Spleen (tissue), 11 donors: ENCODE measurements around the gene SMIM29. TPM values are rescaled to one million over a fixed set of nuclear protein-coding genes. Genes with fewer than 3 reads are reported as not detected.

Source experiments
- DNase-seq: peaks from one replicate; pipeline ENCODE4 v3.0.0-alpha.2; 2020
- H3K27ac ChIP-seq, 8 donors: fragments of 200-600 bp; sonication (generic) in 7 of 8; 1 replicate in 4 of 8; 2 replicates in 4 of 8; pipeline versions ENCODE4 v1.5.0 to v1.8.0; 2016 to 2021; ENCODE audit warnings: inconsistent platforms in 4 of 8, mild to moderate bottlenecking in 4 of 8, moderate library complexity in 1 of 8
- H3K27me3 ChIP-seq, 7 donors: fragments of 200-600 bp; sonication (generic) in 6 of 7; replicated peaks in 1 of 7; 1 replicate in 4 of 7; 2 replicates in 3 of 7; pipeline versions ENCODE4 v1.5.0 to v1.8.0; 2016 to 2021; ENCODE audit warnings: inconsistent platforms in 3 of 7, mild to moderate bottlenecking in 1 of 7
- H3K36me3 ChIP-seq, 6 donors: fragments of 200-600 bp; sonication (generic) in 5 of 6; 1 replicate in 4 of 6; 2 replicates in 2 of 6; pipeline versions ENCODE4 v1.5.0 to v1.8.0; 2016 to 2021; ENCODE audit warnings: inconsistent platforms in 2 of 6
- H3K4me1 ChIP-seq, 6 donors: fragments of 200-600 bp; sonication (generic) in 5 of 6; 1 replicate in 3 of 6; 2 replicates in 3 of 6; pipeline versions ENCODE4 v1.5.0 to v1.8.0; 2016 to 2021; ENCODE audit warnings: inconsistent platforms in 3 of 6
- H3K4me3 ChIP-seq, 8 donors: fragments of 200-600 bp; sonication (generic) in 7 of 8; 1 replicate in 4 of 8; 2 replicates in 4 of 8; pipeline versions ENCODE4 v1.5.0 to v1.8.0; 2016 to 2021; ENCODE audit warnings: inconsistent platforms in 4 of 8, mild to moderate bottlenecking in 4 of 8, moderate library complexity in 2 of 8
- H3K9me3 ChIP-seq, 8 donors: fragments of 200-600 bp; sonication (generic) in 7 of 8; 1 replicate in 4 of 8; 2 replicates in 4 of 8; pipeline versions ENCODE4 v1.5.0 to v1.8.0; 2016 to 2021; ENCODE audit warnings: inconsistent platforms in 4 of 8
- POLR2A ChIP-seq, 3 donors: fragments of 450-650 bp; IDR thresholded peaks; one replicate each; pipeline ENCODE4 v1.5.1; 2017; ENCODE audit warnings: antibody characterized with exemption in 3 of 3, mild to moderate bottlenecking in 1 of 3
- POLR2AphosphoS5 ChIP-seq, 3 donors: sonication (generic); formaldehyde crosslinking; IDR thresholded peaks; one replicate each; pipeline ENCODE4 v1.5.1; 2017; ENCODE audit warnings: antibody characterized with exemption in 3 of 3
- WGBS, 5 donors: extraction: QIAGEN DNeasy Blood & Tissue Kit in 3 of 5; methylation state at CpG; one replicate each; pipeline versions ENCODE4 v1.1.5 to v1.1.7; 2013 to 2018; 5-methylcytosine and 5-hydroxymethylcytosine counted together
- intact Hi-C: fragments of 100-400 bp; cut with DNase I; formaldehyde crosslinking; loops from one replicate; pipeline ENCODE4 v1.15.0; 2023; ENCODE audit warnings: low total_unique reads
- polyA plus RNA-seq, 3 donors: library from polyadenylated mRNA; stranded (reverse); fragments of 200-250 nt; gene quantifications; one replicate each; pipeline ENCODE4 v1.2.1, GENCODE V29; 2013
- total RNA-seq, 7 donors: library from RNA; depleted of rRNA in 3 of 7; stranded (reverse); fragments of >200 nt in 3 of 7; fragmentation: NEBNext Ultra II Directional in 4 of 7; extraction: Animal tissue kit (Norgen Biotek cat#: 25700) in 4 of 7; gene quantifications; one replicate each; pipeline versions ENCODE4 v1.1.0 to v1.2.1, GENCODE V29; 2016 to 2021
- TF ChIP-seq, protein P1 (sequence below), 11 experiments: fragments of 200-600 bp in 7 of 11; fragments of 450-650 bp in 4 of 11; sonication (generic) in 4 of 11; IDR thresholded peaks in 8 of 11; conservative IDR thresholded peaks in 3 of 11; 1 replicate in 7 of 11; 2 replicates in 4 of 11; pipeline versions ENCODE4 v1.4.0 to v1.8.0; 2016 to 2021; ENCODE audit warnings: antibody characterized with exemption in 11 of 11, inconsistent platforms in 4 of 11, mild to moderate bottlenecking in 1 of 11
- donor health status: healthy with polysubstance abuse.
- donor health status: DM: no; HTN: no; CAD: no; lungs with moderate emphysema.
- donor health status: DM: no; HTN: no; CAD: no.
- donor health status: Bipolar disorder and iron deficiency.
- donor health status: healthy.
- donor health status: DM: no; HTN: no; CAD: no.
- donor health status: DM: yes; HTN: yes; CAD: no.

SMIM29 gene
- total and polyA plus RNA-seq, 10 donors: 24.7 to 73.7 (median 36.4) TPM

DNA sequence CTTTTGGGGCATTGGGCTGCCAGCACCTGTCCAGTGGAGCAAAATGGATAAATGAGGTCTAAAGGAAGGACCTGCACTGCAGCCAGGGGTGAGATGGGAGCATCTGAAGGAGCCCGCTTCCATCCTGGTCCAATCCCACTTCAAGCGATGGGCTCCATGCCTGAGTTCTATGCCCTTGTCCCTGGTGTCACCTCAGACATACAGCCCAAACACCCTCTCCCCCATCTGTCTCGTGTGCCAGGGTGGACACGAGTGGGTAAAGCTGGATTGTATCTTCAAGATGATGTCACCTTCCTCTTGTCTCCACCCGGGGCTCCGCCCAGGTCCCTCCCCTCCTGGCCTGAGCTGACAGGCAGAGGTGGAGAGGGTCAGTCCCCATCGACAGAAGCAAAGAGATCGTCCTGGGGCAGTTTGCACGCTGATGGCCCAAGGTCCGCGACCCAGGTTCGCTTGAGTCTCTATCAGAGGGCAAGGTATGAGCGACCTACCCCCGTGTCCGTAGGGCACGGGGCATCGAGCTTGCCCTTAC, 544 bp downstream of the SMIM29 start:
- TF ChIP-seq POLR2A (IDR thresholded peaks at IDR 0.05) (no peak), POLR2AphosphoS5 (IDR thresholded peaks at IDR 0.05) (no peak)
- TF ChIP-seq, protein P1, sequence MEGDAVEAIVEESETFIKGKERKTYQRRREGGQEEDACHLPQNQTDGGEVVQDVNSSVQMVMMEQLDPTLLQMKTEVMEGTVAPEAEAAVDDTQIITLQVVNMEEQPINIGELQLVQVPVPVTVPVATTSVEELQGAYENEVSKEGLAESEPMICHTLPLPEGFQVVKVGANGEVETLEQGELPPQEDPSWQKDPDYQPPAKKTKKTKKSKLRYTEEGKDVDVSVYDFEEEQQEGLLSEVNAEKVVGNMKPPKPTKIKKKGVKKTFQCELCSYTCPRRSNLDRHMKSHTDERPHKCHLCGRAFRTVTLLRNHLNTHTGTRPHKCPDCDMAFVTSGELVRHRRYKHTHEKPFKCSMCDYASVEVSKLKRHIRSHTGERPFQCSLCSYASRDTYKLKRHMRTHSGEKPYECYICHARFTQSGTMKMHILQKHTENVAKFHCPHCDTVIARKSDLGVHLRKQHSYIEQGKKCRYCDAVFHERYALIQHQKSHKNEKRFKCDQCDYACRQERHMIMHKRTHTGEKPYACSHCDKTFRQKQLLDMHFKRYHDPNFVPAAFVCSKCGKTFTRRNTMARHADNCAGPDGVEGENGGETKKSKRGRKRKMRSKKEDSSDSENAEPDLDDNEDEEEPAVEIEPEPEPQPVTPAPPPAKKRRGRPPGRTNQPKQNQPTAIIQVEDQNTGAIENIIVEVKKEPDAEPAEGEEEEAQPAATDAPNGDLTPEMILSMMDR (IDR thresholded peaks at IDR 0.05 in 8 of 11, conservative IDR thresholded peaks at IDR 0.05 in 3 of 11): no peak
- intact Hi-C loops: loop anchor here (2.0 kb wide), 2 partner anchors 145 to 167 kb away; partner anchors contain the start of gene NUDT3
- 9 to 19% (median 11%) methylated on average over 9 to 17 of the region's 17 CpGs for WGBS, 5 donors

DNA sequence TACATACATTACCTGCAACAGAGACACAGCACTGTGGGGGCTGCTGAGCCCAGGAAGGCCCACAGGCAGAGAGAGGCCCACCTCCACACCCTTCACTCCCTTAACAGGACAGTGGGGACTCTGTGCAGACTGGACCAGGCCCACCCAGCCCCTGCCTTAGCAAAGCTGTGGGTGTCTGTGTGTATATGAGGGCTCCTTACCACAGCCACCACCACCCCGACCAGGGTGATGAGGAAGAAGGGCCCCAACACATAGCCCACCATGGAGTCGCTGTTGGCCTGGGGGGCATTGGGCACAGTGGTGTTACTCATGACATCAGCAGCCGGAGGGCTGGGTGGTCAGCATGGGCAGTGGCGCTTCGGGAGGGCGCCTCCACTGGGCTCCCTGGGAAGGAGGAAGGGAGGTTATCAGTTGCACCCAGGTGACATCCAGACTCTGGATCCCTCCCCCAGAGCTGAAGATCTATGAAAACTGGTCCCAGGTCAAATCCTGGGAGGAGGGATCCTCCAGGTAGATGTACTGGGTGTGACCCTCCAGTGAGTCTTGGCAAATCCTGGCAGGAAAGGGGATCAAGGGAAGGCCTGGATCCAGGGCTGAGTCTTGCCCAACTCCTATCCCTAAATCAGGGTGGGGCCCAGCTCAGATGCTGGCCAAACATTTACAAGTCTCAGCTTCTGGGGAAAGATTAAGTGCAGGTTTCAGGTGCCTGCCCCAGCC, 1.2 kb downstream of the SMIM29 start:
- intact Hi-C loops: loop anchor here (2.0 kb wide), 2 partner anchors 145 to 167 kb away; partner anchors contain the start of gene NUDT3
- H3K4me3 ChIP-seq: peak overlapping the region in 5 of 8 donors; percentile 73 to 90 (median 86)
- peaks cover 0 to 49% (median 4%) of the 10 kb centered on the region in 6 donors for H3K36me3 ChIP-seq
- H3K27me3 ChIP-seq: no peaks in the 10 kb centered on the region
- H3K27ac ChIP-seq: peak overlapping the region; percentile 92 to 98 (median 94)
- H3K4me1 ChIP-seq: peaks cover 23 to 71% (median 55%) of the 10 kb centered on the region in 6 donors
- H3K9me3 ChIP-seq: no peaks in the 10 kb centered on the region
- TF ChIP-seq POLR2AphosphoS5 (IDR thresholded peaks at IDR 0.05): no peak
- TF ChIP-seq, protein P1 (IDR thresholded peaks at IDR 0.05 in 8 of 11, conservative IDR thresholded peaks at IDR 0.05 in 3 of 11): no peak
- no peak for TF ChIP-seq POLR2A (IDR thresholded peaks at IDR 0.05)
- 85 to 95% (median 89%) methylated on average over 4 to 6 of the region's 6 CpGs for WGBS, 5 donors
- DNase-seq: peak; percentile 83

More for the DNA sequence above, 544 bp downstream of the SMIM29 start:
- Histone ChIP-seq H3K4me3 (peak overlapping the region; percentile 64 to 90 (median 78)), H3K4me1 (peaks cover 23 to 65% (median 51%) of the 10 kb centered on the region in 6 donors), H3K27me3 (no peaks in the 10 kb centered on the region), H3K27ac (peak overlapping the region; percentile 92 to 98 (median 94)), H3K9me3 (no peaks in the 10 kb centered on the region), H3K36me3 (peaks cover 0 to 43% (median under 1%) of the 10 kb centered on the region in 6 donors)
- peak; percentile 93 for DNase-seq

DNA sequence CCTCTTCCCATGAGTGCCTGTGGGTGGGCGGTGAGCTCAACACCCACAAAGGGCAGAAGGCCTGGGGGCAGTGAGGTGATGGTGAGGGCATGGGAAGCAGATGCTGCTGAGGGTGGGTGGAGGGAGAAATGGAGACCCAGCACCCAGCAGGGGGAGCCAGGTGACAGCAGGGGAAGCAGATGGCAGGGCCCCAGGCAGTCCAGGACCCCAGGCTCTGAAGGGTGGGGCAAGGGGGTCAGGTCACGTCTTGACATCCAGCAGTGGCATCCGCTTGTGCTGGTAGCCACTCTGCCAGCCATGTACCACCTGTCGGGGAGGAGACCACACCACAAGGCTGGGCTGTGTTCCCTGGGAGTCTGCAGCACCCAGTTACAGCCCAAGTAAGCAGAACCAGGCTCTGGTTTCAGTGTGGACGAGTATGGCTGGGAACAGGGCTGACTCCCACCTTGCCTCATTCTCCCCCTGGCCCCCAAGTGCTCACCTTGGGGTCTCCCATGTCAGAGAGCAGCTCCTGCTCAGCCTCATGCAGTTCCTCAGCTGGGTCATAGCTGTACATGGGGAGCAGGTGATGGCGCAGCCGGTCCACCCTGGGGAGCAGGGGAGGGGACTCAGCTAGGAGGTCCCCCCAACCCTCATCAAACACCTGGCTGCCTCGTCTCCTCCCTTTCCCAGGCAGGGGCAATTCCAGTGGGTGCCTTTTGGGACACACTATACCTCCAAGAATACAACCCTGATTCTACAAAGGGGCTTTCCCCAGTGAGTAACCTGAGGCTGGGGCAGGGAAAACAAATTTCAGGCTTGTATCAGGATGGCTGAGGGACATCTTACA, 2.0 kb downstream of the SMIM29 start:
- Histone ChIP-seq H3K36me3 (peaks cover 0 to 57% (median 13%) of the 10 kb centered on the region in 6 donors), H3K27ac (peak overlapping the region in 4 of 8 donors; percentile 14 to 98 (median 94)), H3K4me1 (peaks cover 23 to 76% (median 55%) of the 10 kb centered on the region in 6 donors), H3K9me3 (no peaks in the 10 kb centered on the region), H3K4me3 (no peak overlapping the region), H3K27me3 (no peaks in the 10 kb centered on the region)
- intact Hi-C loops: no loop called here
- peak; percentile 86 for DNase-seq
- TF ChIP-seq POLR2A (IDR thresholded peaks at IDR 0.05) (no peak), POLR2AphosphoS5 (IDR thresholded peaks at IDR 0.05) (peak; percentile 46 to 72 (median 46))
- TF ChIP-seq, protein P1 (IDR thresholded peaks at IDR 0.05 in 8 of 11, conservative IDR thresholded peaks at IDR 0.05 in 3 of 11): peak in 10 of 11 experiments; percentile 21 to 66 (median 42)
- WGBS, 5 donors: 58 to 74% (median 66%) methylated on average over 5 to 8 of the region's 8 CpGs
